Measurements from ENCODE around the gene ME1. TPM values are rescaled to one million over a fixed set of nuclear protein-coding genes. Genes with fewer than 3 reads are reported as not detected.
"Not testable (repeated sequence)": the region's sequence is repeated elsewhere in the genome, so short reads cannot be mapped to it uniquely, and the experiment has no call there.

ME1 gene
- total RNA-seq, 4 donors from 2014 or later: 7.8 to 17.6 (median 14.9) TPM

GRCh38 chr6:83359638-83360037 is 71.2 kb downstream of the ME1 start:
- Histone ChIP-seq H3K9me3 (peaks cover 0 to 16% (median 0%) of the 10 kb centered on the region in 4 donors), H3K36me3 (peaks cover 0 to 9% (median 0%) of the 10 kb centered on the region in 3 donors), H3K27me3 (no peaks in the 10 kb centered on the region), H3K4me3 (no peak overlapping the region), H3K27ac (no peak overlapping the region), H3K4me1 (no peaks in the 10 kb centered on the region)
- TF ChIP-seq, protein P1, sequence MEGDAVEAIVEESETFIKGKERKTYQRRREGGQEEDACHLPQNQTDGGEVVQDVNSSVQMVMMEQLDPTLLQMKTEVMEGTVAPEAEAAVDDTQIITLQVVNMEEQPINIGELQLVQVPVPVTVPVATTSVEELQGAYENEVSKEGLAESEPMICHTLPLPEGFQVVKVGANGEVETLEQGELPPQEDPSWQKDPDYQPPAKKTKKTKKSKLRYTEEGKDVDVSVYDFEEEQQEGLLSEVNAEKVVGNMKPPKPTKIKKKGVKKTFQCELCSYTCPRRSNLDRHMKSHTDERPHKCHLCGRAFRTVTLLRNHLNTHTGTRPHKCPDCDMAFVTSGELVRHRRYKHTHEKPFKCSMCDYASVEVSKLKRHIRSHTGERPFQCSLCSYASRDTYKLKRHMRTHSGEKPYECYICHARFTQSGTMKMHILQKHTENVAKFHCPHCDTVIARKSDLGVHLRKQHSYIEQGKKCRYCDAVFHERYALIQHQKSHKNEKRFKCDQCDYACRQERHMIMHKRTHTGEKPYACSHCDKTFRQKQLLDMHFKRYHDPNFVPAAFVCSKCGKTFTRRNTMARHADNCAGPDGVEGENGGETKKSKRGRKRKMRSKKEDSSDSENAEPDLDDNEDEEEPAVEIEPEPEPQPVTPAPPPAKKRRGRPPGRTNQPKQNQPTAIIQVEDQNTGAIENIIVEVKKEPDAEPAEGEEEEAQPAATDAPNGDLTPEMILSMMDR (IDR thresholded peaks at IDR 0.05): no peak
- no peak for TF ChIP-seq POLR2A (IDR thresholded peaks at IDR 0.05)
- no peak for TF ChIP-seq EP300 (IDR thresholded peaks at IDR 0.05)
- no peak for DNase-seq (ENCODE audit: low spot score in 2 of 2)
- WGBS, 2 donors: 96 to 100% methylated on average over 3 of the region's 3 CpGs

DNA sequence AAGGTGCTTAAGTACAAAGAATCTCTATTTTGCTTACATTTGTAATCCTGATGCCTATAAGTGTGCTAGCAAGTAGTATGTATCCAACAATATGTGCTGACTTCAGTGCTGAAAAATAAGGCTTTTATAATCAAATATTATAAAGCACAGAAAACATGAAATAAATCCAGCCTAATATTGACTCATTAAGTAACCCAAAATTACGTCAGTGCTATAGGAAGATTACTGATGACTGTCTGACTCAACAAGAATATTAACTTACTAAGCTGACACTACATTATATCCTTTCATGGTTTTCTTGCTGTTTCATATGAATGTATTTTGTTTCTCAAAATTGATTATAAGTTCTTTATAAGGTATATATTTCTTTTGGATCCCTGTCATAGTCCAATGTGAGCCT is 76.1 kb downstream of the ME1 start:
- no peaks in the 10 kb centered on the region for H3K27me3 ChIP-seq
- no peak overlapping the region for H3K27ac ChIP-seq
- H3K4me3 ChIP-seq: no peak overlapping the region
- TF ChIP-seq EP300 (IDR thresholded peaks at IDR 0.05): no peak
- no peak for TF ChIP-seq POLR2A (IDR thresholded peaks at IDR 0.05)
- TF ChIP-seq, protein P1 (IDR thresholded peaks at IDR 0.05): no peak
- H3K9me3 ChIP-seq: peaks cover 0 to 9% (median 0%) of the 10 kb centered on the region in 4 donors
- peaks cover 0 to 9% (median 0%) of the 10 kb centered on the region in 3 donors for H3K36me3 ChIP-seq
- no peak for DNase-seq (ENCODE audit: low spot score in 2 of 2)
- H3K4me1 ChIP-seq: no peaks in the 10 kb centered on the region
- WGBS, 2 donors: 95 to 98% methylated on average over 1 of the region's 1 CpG

DNA sequence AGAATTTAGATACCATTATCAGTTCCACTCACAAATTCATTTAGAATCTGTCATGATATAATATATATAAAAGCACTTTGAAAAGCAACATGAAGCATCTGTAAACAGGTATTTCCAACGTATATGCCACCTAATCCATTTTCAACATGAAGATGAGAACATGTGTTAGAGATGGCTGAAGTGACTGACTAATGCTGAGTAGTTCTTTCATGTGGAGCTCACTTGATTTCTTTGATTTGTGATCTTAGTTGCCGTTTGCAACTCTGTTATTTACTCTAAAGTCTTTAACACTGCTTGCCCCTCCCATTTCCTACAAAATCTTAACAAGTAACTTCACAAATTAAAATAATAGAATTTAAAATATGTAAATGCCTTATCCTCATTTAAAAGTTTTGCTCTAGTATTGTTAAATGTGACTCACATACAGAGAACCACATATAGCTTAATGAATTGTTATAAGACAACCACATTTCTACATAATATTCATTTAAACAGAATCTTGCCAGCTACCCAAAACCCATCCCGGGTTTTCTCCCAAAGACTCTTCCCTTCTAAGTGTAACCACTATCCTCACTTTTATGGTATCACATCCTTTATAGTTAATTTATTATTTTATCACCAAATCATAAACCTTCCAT is 78.3 kb downstream of the ME1 start:
- H3K27me3 ChIP-seq: no peaks in the 10 kb centered on the region
- WGBS, 2 donors: 75% methylated on average over 3 of the region's 3 CpGs

GRCh38 chr6:83343121-83343520 is 87.7 kb downstream of the ME1 start:
- TF ChIP-seq POLR2A (IDR thresholded peaks at IDR 0.05): no peak
- TF ChIP-seq EP300 (IDR thresholded peaks at IDR 0.05): no peak
- TF ChIP-seq, protein P1 (IDR thresholded peaks at IDR 0.05): no peak
- Histone ChIP-seq H3K27me3 (no peaks in the 10 kb centered on the region), H3K27ac (no peak overlapping the region), H3K9me3 (no peaks in the 10 kb centered on the region), H3K4me3 (no peak overlapping the region), H3K36me3 (no peaks in the 10 kb centered on the region), H3K4me1 (no peaks in the 10 kb centered on the region)
- DNase-seq (ENCODE audit: low spot score in 2 of 2): no peak
- WGBS, 2 donors: 85 to 92% methylated on average over 3 of the region's 3 CpGs

More for the DNA sequence above, 78.3 kb downstream of the ME1 start:
- TF ChIP-seq POLR2A (IDR thresholded peaks at IDR 0.05) (no peak), EP300 (IDR thresholded peaks at IDR 0.05) (no peak)
- TF ChIP-seq, protein P1 (IDR thresholded peaks at IDR 0.05): no peak
- no peaks in the 10 kb centered on the region for H3K36me3 ChIP-seq
- no peak for DNase-seq (ENCODE audit: low spot score in 2 of 2)
- H3K9me3 ChIP-seq: no peaks in the 10 kb centered on the region
- H3K27ac ChIP-seq: no peak overlapping the region
- no peak overlapping the region for H3K4me3 ChIP-seq
- no peaks in the 10 kb centered on the region for H3K4me1 ChIP-seq

GRCh38 chr6:83341765-83342164 is 89.1 kb downstream of the ME1 start:
- DNase-seq (ENCODE audit: low spot score in 2 of 2): no peak
- Histone ChIP-seq H3K27me3 (no peaks in the 10 kb centered on the region), H3K36me3 (no peaks in the 10 kb centered on the region), H3K27ac (no peak overlapping the region), H3K4me1 (no peaks in the 10 kb centered on the region), H3K9me3 (no peaks in the 10 kb centered on the region), H3K4me3 (no peak overlapping the region)
- 81 to 87% methylated on average over 2 of the region's 2 CpGs for WGBS, 2 donors
- TF ChIP-seq, protein P1 (IDR thresholded peaks at IDR 0.05): no peak
- TF ChIP-seq EP300 (IDR thresholded peaks at IDR 0.05) (no peak), POLR2A (IDR thresholded peaks at IDR 0.05) (no peak)

- H3K4me1 ChIP-seq; H3K36me3 ChIP-seq; H3K4me3 ChIP-seq; DNase-seq (ENCODE audit: low spot score in 2 of 2); H3K27ac ChIP-seq; H3K27me3 ChIP-seq; H3K9me3 ChIP-seq: not testable (repeated sequence)
- WGBS, 2 donors: 88 to 92% methylated on average over 6 of the region's 24 CpGs
Observed at GRCh38 chr6:83333916-83334315, 96.9 kb downstream of the ME1 start.
